Neutrophil (primary cell): ENCODE data around the gene SPAG7.

Source experiments
- H3K27ac ChIP-seq: fragments of 200-600 bp; sonication (generic); 2 replicates; pipeline ENCODE4 v1.5.1; 2016; ENCODE audit warnings: mild to moderate bottlenecking, moderate library complexity
- H3K27me3 ChIP-seq: fragments of 200-600 bp; sonication (generic); 2 replicates; pipeline ENCODE4 v1.6.0; 2016; ENCODE audit warnings: mild to moderate bottlenecking
- H3K36me3 ChIP-seq: fragments of 200-600 bp; sonication (generic); 2 replicates; pipeline ENCODE4 v1.5.1; 2017
- H3K4me1 ChIP-seq, 2 experiments: fragments of 200-600 bp in 1 of 2; sonication (generic) in 1 of 2; 1 replicate in 1 of 2; 2 replicates in 1 of 2; pipeline versions ENCODE4 v1.5.1 to v1.6.1; 2013 to 2016; ENCODE audit warnings: low read depth in 1 of 2, low read length in 1 of 2, mild to moderate bottlenecking in 1 of 2, moderate library complexity in 1 of 2; ENCODE audit not compliant: control insufficient read depth in 1 of 2, insufficient read depth in 1 of 2
- H3K4me3 ChIP-seq, 2 experiments: fragments of 200-600 bp in 1 of 2; sonication (generic) in 1 of 2; 1 replicate in 1 of 2; 2 replicates in 1 of 2; pipeline ENCODE4 v1.5.1; 2013 to 2016; ENCODE audit warnings: low read depth in 1 of 2, low read length in 1 of 2, mild to moderate bottlenecking in 1 of 2, moderate library complexity in 1 of 2
- H3K9me3 ChIP-seq: fragments of 200-600 bp; sonication (generic); 2 replicates; pipeline ENCODE4 v1.5.1; 2016
- TF ChIP-seq, protein P1 (sequence below): fragments of 200-600 bp; sonication (generic); IDR thresholded peaks from 2 replicates; pipeline ENCODE4 v1.5.1; 2016; ENCODE audit warnings: antibody characterized with exemption

SPAG7 gene

DNA sequence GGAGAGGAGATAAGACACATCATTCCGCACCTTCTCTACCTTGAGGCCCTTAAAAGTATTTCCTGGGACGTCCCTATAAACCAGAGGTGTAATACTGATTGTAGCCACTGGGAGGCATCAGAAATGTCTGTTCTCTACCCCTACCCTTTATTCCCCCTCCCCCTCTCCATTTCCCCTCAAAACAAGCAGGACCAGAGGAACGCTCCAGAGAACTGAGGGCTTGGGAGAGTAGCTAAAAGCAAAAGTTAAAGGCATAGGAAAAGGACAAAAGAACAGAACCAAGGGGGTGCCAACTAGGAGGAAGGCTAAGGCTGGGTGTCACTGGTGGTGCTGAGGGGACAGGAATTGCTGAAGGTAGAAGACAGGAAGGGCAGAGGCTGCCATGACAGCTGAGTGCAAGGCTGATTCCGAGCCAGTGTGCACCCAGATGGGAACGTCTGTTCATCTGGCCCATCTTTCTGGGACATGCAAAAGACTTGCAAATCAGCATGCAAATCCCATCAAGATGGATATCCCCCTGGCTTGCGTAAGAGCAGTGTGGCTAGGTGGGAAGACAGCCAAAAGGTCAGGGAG lies 13.1 kb upstream of the SPAG7 start:
- H3K4me1 ChIP-seq = peaks cover 39 to 44% of the 10 kb centered on the region in 2 experiments
- TF ChIP-seq, protein P1, sequence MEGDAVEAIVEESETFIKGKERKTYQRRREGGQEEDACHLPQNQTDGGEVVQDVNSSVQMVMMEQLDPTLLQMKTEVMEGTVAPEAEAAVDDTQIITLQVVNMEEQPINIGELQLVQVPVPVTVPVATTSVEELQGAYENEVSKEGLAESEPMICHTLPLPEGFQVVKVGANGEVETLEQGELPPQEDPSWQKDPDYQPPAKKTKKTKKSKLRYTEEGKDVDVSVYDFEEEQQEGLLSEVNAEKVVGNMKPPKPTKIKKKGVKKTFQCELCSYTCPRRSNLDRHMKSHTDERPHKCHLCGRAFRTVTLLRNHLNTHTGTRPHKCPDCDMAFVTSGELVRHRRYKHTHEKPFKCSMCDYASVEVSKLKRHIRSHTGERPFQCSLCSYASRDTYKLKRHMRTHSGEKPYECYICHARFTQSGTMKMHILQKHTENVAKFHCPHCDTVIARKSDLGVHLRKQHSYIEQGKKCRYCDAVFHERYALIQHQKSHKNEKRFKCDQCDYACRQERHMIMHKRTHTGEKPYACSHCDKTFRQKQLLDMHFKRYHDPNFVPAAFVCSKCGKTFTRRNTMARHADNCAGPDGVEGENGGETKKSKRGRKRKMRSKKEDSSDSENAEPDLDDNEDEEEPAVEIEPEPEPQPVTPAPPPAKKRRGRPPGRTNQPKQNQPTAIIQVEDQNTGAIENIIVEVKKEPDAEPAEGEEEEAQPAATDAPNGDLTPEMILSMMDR = peak; percentile 79
- H3K27me3 ChIP-seq = no peaks in the 10 kb centered on the region
- H3K27ac ChIP-seq = peak overlapping the region; percentile 96
- H3K9me3 ChIP-seq = no peaks in the 10 kb centered on the region
- H3K4me3 ChIP-seq = peak overlapping the region in 1 of 2 experiments; percentile 3
- H3K36me3 ChIP-seq = peaks cover 72% of the 10 kb centered on the region

DNA sequence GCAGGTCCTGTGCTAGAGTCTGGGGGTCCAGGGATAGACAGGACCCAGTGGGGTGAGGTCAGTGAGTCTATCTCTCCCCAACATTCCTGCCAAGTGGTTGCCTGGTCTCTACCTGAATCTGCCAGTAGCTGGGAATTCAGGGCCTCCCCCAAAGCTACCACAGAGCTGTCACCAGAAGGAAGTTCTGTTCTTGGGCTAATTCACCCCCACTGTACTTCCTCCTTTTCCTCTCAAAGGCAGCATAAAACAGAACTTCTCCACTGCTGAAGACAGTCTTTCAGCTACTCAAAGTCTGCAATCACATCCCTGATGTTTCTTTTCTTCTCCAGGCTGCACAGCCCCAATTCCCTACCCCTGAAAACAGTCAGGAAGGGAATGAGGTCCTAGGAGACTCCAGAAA lies 11.1 kb upstream of the SPAG7 start:
- Histone ChIP-seq H3K27me3 (no peaks in the 10 kb centered on the region), H3K9me3 (no peaks in the 10 kb centered on the region), H3K4me1 (peaks cover 46% of the 10 kb centered on the region in 2 experiments), H3K27ac (peak overlapping the region; percentile 96), H3K36me3 (peaks cover 73% of the 10 kb centered on the region), H3K4me3 (peak overlapping the region; percentile 47 to 49)
- TF ChIP-seq, protein P1 = peak; percentile 7

DNA sequence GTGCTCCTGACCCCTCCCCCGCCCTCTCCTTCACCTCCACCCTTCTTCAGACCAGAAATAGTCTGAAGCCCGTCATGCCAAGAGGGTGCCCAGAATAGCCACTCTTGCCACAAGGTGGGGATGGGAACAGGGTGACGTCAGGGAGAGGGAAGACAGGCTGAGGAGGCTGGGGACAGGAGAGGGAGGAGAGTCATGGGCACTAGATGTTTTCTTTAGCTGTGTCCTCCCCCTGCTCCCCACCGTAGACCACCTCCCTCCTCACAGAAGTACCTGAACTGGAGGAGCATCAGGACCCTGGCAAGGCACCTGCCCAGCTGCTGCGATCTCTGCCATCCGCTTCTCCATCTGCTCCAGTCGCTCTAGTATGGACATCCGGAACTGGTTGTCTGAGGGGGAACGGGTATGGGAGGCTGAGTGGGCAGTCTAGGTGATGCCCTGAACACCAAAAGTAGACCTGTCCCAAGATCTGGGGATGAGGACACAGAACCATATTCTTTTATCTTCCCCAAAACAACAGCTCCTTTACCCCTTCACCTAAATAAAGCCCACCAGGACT lies 6.6 kb upstream of the SPAG7 start:
- peak overlapping the region; percentile 81 for H3K27ac ChIP-seq
- peaks cover 82% of the 10 kb centered on the region for H3K36me3 ChIP-seq
- no peaks in the 10 kb centered on the region for H3K9me3 ChIP-seq
- H3K27me3 ChIP-seq = no peaks in the 10 kb centered on the region
- TF ChIP-seq, protein P1 = no peak
- peaks cover 40 to 43% of the 10 kb centered on the region in 2 experiments for H3K4me1 ChIP-seq
- H3K4me3 ChIP-seq = peak overlapping the region in 1 of 2 experiments; percentile 47

DNA sequence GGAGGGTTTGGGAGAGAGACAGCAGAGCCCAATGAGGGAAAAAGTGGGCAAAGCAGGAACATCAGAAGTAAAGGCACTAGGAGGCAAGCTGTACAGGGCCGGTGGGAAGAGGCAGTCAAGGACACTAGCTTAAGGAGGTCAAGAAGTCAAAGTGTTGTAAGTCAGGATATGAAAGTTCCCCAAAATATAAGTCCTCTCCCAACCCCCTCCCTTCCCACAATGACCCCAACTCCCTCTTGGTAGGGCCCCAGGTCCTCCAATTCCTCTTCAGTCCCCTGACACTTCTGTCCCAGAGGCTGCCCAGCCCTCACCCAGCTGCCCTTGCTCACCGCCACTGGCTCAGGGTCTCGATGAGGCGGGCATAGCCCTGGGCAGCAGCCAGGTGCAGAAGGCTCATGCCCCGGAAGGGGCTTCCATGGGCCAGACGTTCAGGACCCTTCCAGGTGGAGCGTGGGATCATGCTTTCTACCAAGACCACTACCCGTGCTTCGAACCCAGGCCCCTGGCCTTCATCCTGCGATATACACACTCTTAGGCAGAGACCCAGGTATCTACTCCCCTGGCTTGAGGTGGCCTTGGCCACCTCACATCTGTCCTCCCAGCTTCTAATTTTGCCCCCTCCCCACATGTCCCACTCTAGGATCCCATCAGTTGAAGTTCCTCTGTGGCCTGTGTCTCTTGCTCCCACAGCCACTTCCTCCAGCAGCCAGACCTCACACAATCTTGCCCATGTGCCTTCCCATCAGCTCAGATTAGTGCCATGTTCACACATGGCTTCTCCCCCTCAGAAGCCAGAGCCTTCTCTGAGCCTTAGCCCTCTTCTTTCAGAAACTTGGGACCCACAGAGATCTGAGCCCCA lies 5.9 kb upstream of the SPAG7 start:
- H3K9me3 ChIP-seq = no peaks in the 10 kb centered on the region
- peaks cover 89% of the 10 kb centered on the region for H3K36me3 ChIP-seq

DNA sequence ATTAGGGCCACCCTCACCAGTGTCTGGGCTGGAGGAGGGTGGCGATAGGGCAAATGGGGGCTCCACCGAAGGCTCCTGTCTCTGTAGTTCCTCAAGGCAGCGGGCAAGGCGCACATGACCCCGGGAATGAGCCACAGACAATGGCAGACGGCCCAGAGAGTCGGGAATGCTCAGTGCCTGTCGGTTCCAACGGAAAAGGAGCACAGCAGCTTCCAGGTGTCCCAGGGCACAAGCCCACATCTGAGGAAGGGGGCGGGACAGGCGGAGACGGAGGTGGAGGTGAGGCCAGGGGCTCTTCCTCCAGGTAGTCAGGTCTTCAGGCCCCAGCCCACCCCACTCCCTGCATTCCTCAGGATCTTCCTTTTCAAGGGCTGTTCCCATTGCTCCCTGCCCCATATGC lies 5.1 kb upstream of the SPAG7 start:
- H3K36me3 ChIP-seq = peaks cover 84% of the 10 kb centered on the region
- peak overlapping the region; percentile 81 for H3K27ac ChIP-seq
- peak overlapping the region in 1 of 2 experiments; percentile 47 for H3K4me3 ChIP-seq
- H3K9me3 ChIP-seq = no peaks in the 10 kb centered on the region
- H3K4me1 ChIP-seq = peaks cover 40 to 43% of the 10 kb centered on the region in 2 experiments
- no peaks in the 10 kb centered on the region for H3K27me3 ChIP-seq
- TF ChIP-seq, protein P1 = no peak

More for the DNA sequence above, 5.9 kb upstream of the SPAG7 start:
- no peaks in the 10 kb centered on the region for H3K27me3 ChIP-seq
- H3K27ac ChIP-seq = peak overlapping the region; percentile 81
- H3K4me3 ChIP-seq = peak overlapping the region in 1 of 2 experiments; percentile 47
- H3K4me1 ChIP-seq = peaks cover 40 to 43% of the 10 kb centered on the region in 2 experiments
- TF ChIP-seq, protein P1 = no peak
